Stomach (tissue), 9 donors: ENCODE data around the gene GTPBP4. TPM values are rescaled to one million over a fixed set of nuclear protein-coding genes. Genes with fewer than 3 reads are reported as not detected.
"Not testable (repeated sequence)": the region's sequence is repeated elsewhere in the genome, so short reads cannot be mapped to it uniquely, and the experiment has no call there.

Source experiments
- DNase-seq, 2 donors: peaks; one replicate each; pipeline versions ENCODE4 v3.0.0 to v3.0.0-alpha.2; 2013 to 2019
- H3K27ac ChIP-seq, 5 donors: fragments of 200-600 bp in 4 of 5; sonication (generic) in 4 of 5; one replicate each; pipeline ENCODE4 v1.5.1; 2013 to 2019; ENCODE audit warnings: mild to moderate bottlenecking in 1 of 5, moderate library complexity in 1 of 5
- H3K27me3 ChIP-seq, 3 donors: fragments of 200-600 bp; sonication (generic); one replicate each; pipeline ENCODE4 v1.5.1; 2017 to 2019; ENCODE audit warnings: mixed run types in 1 of 3
- H3K36me3 ChIP-seq, 4 donors: fragments of 200-600 bp; sonication (generic); 1 replicate in 3 of 4; 2 replicates in 1 of 4; pipeline ENCODE4 v1.5.1; 2016 to 2019
- H3K4me1 ChIP-seq, 4 donors: fragments of 200-600 bp; sonication (generic); one replicate each; pipeline ENCODE4 v1.5.1; 2016 to 2019
- H3K4me3 ChIP-seq, 4 donors: fragments of 200-600 bp; sonication (generic) in 3 of 4; one replicate each; pipeline ENCODE4 v1.5.1; 2016 to 2019; ENCODE audit warnings: mild to moderate bottlenecking in 1 of 4
- H3K9me3 ChIP-seq, 4 donors: fragments of 200-600 bp; sonication (generic); one replicate each; pipeline ENCODE4 v1.5.1; 2016 to 2019
- CTCF ChIP-seq, 7 experiments: fragments of 450-650 bp in 4 of 7; fragments of 200-600 bp in 3 of 7; sonication (generic) in 3 of 7; IDR thresholded peaks; one replicate each; pipeline ENCODE4 v1.5.1; 2016 to 2019; ENCODE audit warnings: antibody characterized with exemption in 7 of 7, control low read depth in 2 of 7, mild to moderate bottlenecking in 1 of 7
- EP300 ChIP-seq: sonication (generic); formaldehyde crosslinking; IDR thresholded peaks from one replicate; pipeline ENCODE4 v1.6.1; 2017; ENCODE audit warnings: antibody characterized with exemption
- POLR2A ChIP-seq, 4 donors: fragments of 450-650 bp; IDR thresholded peaks; one replicate each; pipeline ENCODE4 v1.6.1; 2016; ENCODE audit warnings: antibody characterized with exemption in 4 of 4, control low read depth in 2 of 4, mild to moderate bottlenecking in 1 of 4, moderate library complexity in 1 of 4
- POLR2AphosphoS5 ChIP-seq, 3 donors: sonication (generic); formaldehyde crosslinking; IDR thresholded peaks; one replicate each; pipeline ENCODE4 v1.6.1; 2016; ENCODE audit warnings: antibody characterized with exemption in 3 of 3
- WGBS, 5 donors: extraction: QIAGEN DNeasy Blood & Tissue Kit in 3 of 5; methylation state at CpG; one replicate each; pipeline versions ENCODE4 v1.1.5 to v1.1.7; 2013 to 2018; 5-methylcytosine and 5-hydroxymethylcytosine counted together
- intact Hi-C: fragments of 100-400 bp; cut with DNase I; formaldehyde crosslinking; loops from one replicate; pipeline ENCODE4 v1.15.1; 2023; ENCODE audit warnings: low total_unique reads
- polyA plus RNA-seq, 3 donors: library from polyadenylated mRNA; stranded (reverse); fragments of 200-250 nt; gene quantifications; one replicate each; pipeline ENCODE4 v1.2.3, GENCODE V29; 2013
- total RNA-seq, 5 donors: library from RNA; depleted of rRNA; stranded (reverse); fragments of >200 nt; gene quantifications; one replicate each; pipeline versions ENCODE4 v1.1.0 to v1.2.3, GENCODE V29; 2014 to 2016
- donor health status: healthy with polysubstance abuse.
- donor health status: Bipolar disorder and iron deficiency.
- donor health status: healthy.

The GTPBP4 gene
- total and polyA plus RNA-seq, 8 donors, result 8.8 to 61.7 (median 16.8) TPM

DNA sequence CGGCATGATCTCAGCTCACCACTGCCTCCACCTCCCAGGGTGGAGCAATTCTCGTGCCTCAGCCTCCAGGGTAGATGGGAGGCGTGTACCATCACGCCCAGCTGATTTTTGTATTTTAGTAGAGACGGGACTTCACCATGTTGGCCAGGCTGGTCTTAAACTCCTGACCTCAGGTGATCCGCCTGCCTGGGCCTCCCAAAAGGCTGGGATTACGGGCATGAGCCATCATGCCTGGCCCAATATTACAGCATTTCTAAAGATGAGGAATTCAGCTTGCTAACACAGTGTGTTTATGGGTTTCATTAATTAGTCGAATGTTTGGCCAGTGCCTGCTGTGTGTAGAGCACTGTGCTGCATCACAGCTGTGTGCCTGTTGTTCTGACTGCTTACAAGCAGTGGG is 71.7 kb downstream of the GTPBP4 start:
- 89 to 97% (median 95%) methylated on average over 7 to 8 of the region's 8 CpGs for WGBS, 5 donors
- Histone ChIP-seq H3K4me3 (no peak overlapping the region), H3K36me3 (peaks cover 6 to 14% (median 9%) of the 10 kb centered on the region in 4 donors), H3K27me3 (no peaks in the 10 kb centered on the region), H3K9me3 (no peaks in the 10 kb centered on the region), H3K27ac (no peak overlapping the region), H3K4me1 (peaks cover 30 to 77% (median 36%) of the 10 kb centered on the region in 4 donors)
- TF ChIP-seq CTCF (IDR thresholded peaks at IDR 0.05) (no peak), POLR2A (IDR thresholded peaks at IDR 0.05) (no peak), POLR2AphosphoS5 (IDR thresholded peaks at IDR 0.05) (no peak), EP300 (no peak)
- intact Hi-C loops, result no loop called here
- DNase-seq, result no peak

DNA sequence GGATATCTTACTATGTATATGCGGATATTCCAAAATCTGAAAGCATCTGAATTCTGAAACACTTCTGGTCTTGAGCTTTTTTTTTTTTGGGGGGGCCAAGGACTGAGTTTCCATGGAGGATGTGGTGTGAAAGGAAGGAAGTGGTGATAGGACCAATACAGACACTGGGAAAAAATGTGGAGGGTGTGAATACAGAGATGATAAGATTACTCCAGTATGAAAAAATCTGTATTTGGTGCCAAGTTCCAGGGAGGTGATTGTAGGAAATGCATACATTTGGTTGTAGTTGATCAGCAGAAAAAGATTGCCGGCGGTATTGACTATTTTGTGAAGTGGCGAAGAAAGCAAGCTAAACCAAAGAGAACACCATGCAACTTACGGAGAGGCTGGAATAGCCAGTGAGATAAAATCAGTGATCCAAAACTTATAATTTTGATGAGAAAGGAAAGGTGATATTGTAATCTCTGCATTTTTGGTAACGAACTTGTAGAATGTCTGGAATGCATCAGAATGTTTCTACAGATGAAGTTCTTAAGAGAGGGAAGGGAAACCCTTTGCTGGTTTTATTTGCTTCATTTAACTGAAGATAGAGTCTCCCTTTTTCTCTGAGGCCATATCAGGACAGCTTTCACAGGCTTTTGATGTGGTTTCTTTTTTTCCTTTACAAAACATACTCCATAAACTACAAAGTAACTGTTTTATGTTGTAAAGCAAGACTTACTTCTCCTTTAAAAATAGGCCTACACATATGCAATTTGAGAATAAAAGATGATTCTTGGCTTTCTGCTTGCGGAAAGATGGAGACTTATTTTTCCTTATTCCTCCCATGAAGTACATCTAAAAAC is 73.9 kb downstream of the GTPBP4 start:
- Histone ChIP-seq H3K36me3 (peaks cover 6 to 14% (median 9%) of the 10 kb centered on the region in 4 donors), H3K27ac (peak overlapping the region in 1 of 5 donors; percentile 1), H3K27me3 (no peaks in the 10 kb centered on the region), H3K4me1 (peaks cover 23 to 68% (median 26%) of the 10 kb centered on the region in 4 donors), H3K4me3 (no peak overlapping the region), H3K9me3 (no peaks in the 10 kb centered on the region)
- 45 to 70% (median 57%) methylated on average over 7 of the region's 7 CpGs for WGBS, 5 donors
- intact Hi-C loops, result no loop called here
- TF ChIP-seq EP300 (no peak), CTCF (IDR thresholded peaks at IDR 0.05) (no peak), POLR2A (IDR thresholded peaks at IDR 0.05) (no peak), POLR2AphosphoS5 (IDR thresholded peaks at IDR 0.05) (no peak)
- no peak for DNase-seq

- H3K27ac ChIP-seq, result no peak overlapping the region
- H3K36me3 ChIP-seq, result peaks cover 6 to 14% (median 9%) of the 10 kb centered on the region in 4 donors
- TF ChIP-seq EP300 (no peak), POLR2AphosphoS5 (IDR thresholded peaks at IDR 0.05) (no peak), CTCF (IDR thresholded peaks at IDR 0.05) (no peak), POLR2A (IDR thresholded peaks at IDR 0.05) (no peak)
- no peaks in the 10 kb centered on the region for H3K27me3 ChIP-seq
- WGBS, 5 donors, result 79 to 88% (median 86%) methylated on average over 7 of the region's 7 CpGs
- peaks cover 12 to 56% (median 14%) of the 10 kb centered on the region in 4 donors for H3K4me1 ChIP-seq
- intact Hi-C loops, result no loop called here
- DNase-seq, result no peak
- H3K9me3 ChIP-seq, result no peaks in the 10 kb centered on the region
- no peak overlapping the region for H3K4me3 ChIP-seq
Measured at GRCh38 chr10:1063232-1063865, 75.1 kb downstream of the GTPBP4 start.

DNA sequence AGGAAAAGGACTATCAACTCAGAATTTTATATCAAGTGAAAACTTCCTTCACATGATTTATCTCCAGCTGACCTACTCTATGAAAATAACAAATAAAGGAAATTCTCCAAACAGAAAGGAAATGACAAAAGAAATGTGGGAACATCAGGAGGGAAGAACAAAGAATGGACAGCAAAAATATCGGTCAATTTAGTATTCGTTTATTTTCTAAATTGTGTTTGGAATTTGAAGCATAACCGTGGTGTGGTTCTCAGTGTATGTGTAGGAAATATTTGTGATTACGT is 76.7 kb downstream of the GTPBP4 start:
- Histone ChIP-seq H3K4me3 (no peak overlapping the region), H3K27me3 (no peaks in the 10 kb centered on the region), H3K36me3 (peaks cover 6 to 11% (median 9%) of the 10 kb centered on the region in 4 donors), H3K9me3 (no peaks in the 10 kb centered on the region), H3K27ac (no peak overlapping the region), H3K4me1 (peaks cover 7 to 40% (median 14%) of the 10 kb centered on the region in 4 donors)
- intact Hi-C loops, result no loop called here
- DNase-seq, result no peak
- TF ChIP-seq POLR2A (IDR thresholded peaks at IDR 0.05) (no peak), CTCF (IDR thresholded peaks at IDR 0.05) (no peak), EP300 (no peak), POLR2AphosphoS5 (IDR thresholded peaks at IDR 0.05) (no peak)
- WGBS, 5 donors, result 88 to 93% (median 91%) methylated on average over 4 of the region's 4 CpGs

- H3K27ac ChIP-seq, DNase-seq, H3K27me3 ChIP-seq, intact Hi-C loops, H3K9me3 ChIP-seq, H3K4me3 ChIP-seq: not testable (repeated sequence)
- 87 to 94% (median 91%) methylated on average over 8 of the region's 8 CpGs for WGBS, 5 donors
- peaks cover 2 to 29% (median 12%) of the 10 kb centered on the region in 4 donors for H3K4me1 ChIP-seq
- peaks cover 6 to 11% (median 9%) of the 10 kb centered on the region in 4 donors for H3K36me3 ChIP-seq
Measured at GRCh38 chr10:1066734-1067133, 78.5 kb downstream of the GTPBP4 start.
